VCaP (cell line): Measurements from ENCODE around the gene CCR9.

ENCODE experiments used
- H3K27ac ChIP-seq: fragments of 450-650 bp; 2 replicates; pipeline ENCODE4 v1.5.1; 2017
- CTCF ChIP-seq: fragments of 450-650 bp; conservative IDR thresholded peaks from 2 replicates; pipeline ENCODE4 v1.5.1; 2017; ENCODE audit warnings: mild to moderate bottlenecking, moderate library complexity

Gene CCR9

GRCh38 chr3:45940004-45940780 lies 53.8 kb downstream of the CCR9 start:
- TF ChIP-seq CTCF: no peak
- peak overlapping the region; percentile 93 for H3K27ac ChIP-seq

GRCh38 chr3:45940781-45941365 lies 54.5 kb downstream of the CCR9 start:
- no peak for TF ChIP-seq CTCF
- peak overlapping the region; percentile 93 for H3K27ac ChIP-seq

GRCh38 chr3:45942051-45942825 lies 55.9 kb downstream of the CCR9 start:
- no peak for TF ChIP-seq CTCF
- peak overlapping the region; percentile 93 for H3K27ac ChIP-seq

- TF ChIP-seq CTCF: no peak
- peak within 1 kb of the TSS; percentile 93 for H3K27ac ChIP-seq
These were observed 57.0 kb downstream of the CCR9 start, which contains the start of gene CXCR6 for GRCh38 chr3:45943207-45943846. CXCR6 (plus strand) TSS chr3:45943464; CDS start chr3:45946482, 3,018 bp downstream.

- no peak for TF ChIP-seq CTCF
- H3K27ac ChIP-seq: peak overlapping the region; percentile 93
These were observed 58.7 kb downstream of the CCR9 start for GRCh38 chr3:45944830-45945620.

- TF ChIP-seq CTCF: no peak
These were observed 60.0 kb downstream of the CCR9 start for GRCh38 chr3:45946307-45946706.

More at GRCh38 chr3:45946307-45946706, 60.0 kb downstream of the CCR9 start:
- H3K27ac ChIP-seq: no peak overlapping the region
